ENCODE results near the gene SLC22A13. TPM values are rescaled to one million over a fixed set of nuclear protein-coding genes. Genes with fewer than 3 reads are reported as not detected.
"Not testable (repeated sequence)": the region's sequence is repeated elsewhere in the genome, so short reads cannot be mapped to it uniquely, and the experiment has no call there.

The SLC22A13 gene
- total RNA-seq, 1 donor from 2014 or later, result 0.95 TPM

DNA sequence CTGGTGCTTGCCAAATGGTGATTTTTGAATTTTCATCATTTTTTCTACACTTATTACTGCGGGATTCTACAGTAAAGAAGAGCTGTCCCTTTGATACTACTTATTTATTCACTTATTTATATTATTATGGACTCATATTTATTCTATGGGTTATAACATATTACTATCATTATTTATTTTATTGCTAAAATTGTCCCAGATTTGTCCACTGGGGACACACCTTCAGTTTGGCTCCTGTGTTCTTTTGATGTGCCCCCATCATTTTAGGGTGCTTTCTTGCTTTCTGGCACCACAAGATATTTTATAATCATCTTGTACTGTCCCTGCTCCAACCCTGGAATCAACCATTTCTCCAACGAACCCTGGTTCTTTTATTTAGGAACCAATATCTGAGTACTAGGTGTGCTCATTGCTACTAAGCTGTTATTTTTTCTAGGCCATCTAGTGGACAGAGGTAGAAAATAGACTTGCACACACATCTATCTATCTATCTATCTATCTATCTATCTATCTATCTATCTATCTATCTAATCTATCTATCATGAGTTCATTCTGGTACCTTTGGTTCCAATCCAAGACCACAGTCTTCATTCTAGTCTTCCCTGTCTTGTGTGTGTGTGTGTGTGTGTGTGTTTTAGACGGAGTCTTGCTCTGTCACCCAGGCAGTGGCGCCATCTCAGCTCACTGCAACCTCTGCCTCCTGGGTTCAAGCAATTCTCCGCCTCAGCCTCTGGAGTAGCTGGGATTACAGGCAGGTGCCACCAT is 32.5 kb downstream of the SLC22A13 start:
- no peak for DNase-seq (ENCODE audit: low spot score)

DNA sequence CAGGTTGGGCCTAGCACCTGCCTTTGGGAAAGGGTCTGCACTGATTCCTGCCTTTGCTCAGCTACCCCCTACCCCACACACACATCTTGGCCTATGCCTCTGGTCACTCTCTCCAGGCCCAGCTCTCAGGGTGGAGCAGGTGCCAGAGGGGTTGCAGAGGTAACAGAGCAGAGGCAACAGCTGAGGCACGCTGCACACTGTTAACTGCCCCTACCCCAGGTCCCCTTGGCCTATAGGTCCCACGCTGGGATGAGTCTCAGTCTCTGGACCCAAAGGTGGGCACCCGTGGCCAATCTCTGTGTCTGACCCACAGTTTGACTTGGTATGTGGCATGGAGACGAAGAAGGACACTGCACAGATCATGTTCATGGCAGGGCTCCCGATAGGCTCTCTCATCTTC is 41.3 kb downstream of the SLC22A13 start:
- no peak for DNase-seq (ENCODE audit: low spot score)

DNA sequence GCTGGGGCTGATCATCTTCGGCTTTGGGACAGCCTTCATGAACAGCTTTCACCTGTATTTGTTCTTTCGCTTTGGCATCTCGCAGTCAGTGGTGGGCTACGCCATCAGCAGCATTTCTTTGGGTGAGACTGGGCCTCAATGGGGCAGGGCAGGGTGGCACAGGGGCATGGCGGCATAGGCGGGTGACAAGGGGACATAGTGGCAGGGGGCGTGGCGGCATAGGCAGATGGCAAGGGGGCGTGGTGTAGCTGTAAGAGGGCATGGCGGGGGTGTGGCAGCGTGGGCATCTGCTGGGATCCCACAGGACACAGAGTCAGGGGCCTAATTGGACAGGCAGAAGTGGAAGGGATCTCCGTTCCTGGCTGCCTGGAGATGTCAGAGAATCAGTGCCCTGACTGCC is 42.0 kb downstream of the SLC22A13 start:
- no peak for DNase-seq (ENCODE audit: low spot score)

DNA sequence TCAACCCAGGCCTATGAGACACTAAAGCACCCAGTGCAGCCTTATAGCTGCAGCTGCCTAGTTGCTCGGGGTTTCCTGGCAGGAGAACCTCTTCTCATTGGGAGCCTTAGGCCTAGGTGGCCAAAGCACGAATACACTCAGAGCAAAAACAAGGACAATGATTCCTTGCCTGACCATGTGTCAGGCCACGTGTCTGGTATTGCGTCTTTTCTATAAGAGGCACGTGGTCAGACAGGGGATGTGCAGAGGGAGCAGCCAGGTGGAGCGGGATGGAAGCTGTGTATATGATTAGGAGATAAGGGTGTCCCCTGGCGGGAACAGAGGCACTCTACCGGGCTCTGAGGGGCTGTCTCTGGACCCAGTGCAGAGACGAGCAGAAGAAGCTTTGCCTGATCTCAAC is 42.8 kb downstream of the SLC22A13 start:
- no peak for DNase-seq (ENCODE audit: low spot score)

DNA sequence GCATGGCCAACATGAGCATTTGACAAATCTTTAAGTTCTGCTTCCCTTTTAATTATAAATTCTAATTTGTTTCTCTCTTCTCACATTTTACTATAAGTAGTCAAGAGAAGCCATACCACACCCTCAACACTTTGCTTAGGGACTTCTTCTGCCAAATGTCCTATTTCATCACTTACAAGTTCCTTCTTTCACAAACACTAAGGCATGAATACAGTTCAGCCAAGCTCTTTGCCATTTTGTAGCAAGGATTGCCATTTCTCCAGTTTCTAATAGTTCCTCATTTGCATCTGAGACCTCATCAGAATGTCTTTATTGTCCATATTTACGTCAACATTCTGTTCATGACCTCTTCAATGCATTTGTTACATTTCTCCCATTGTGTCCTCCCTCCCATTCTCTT is 45.9 kb downstream of the SLC22A13 start:
- DNase-seq (ENCODE audit: low spot score), result no peak

DNA sequence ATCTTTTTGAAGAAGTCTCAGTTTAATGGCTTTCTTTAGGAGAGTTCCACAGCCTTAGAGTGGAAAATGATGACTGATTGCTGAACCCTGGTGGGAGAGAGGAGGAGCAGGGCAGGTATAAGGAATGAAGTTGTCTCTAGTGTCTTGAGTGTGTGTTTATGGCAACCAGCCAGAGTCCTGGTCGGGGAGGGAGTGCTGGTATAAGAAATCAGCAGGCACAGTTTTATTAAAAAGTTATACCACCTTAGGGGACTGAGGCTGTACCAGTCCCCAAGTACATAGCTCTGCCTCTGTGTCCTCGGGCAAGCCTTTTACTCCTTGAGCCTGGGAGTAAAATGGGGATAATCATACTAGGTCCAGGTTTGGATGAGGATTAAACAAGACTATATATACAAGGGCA is 46.3 kb downstream of the SLC22A13 start:
- DNase-seq (ENCODE audit: low spot score), result no peak

DNA sequence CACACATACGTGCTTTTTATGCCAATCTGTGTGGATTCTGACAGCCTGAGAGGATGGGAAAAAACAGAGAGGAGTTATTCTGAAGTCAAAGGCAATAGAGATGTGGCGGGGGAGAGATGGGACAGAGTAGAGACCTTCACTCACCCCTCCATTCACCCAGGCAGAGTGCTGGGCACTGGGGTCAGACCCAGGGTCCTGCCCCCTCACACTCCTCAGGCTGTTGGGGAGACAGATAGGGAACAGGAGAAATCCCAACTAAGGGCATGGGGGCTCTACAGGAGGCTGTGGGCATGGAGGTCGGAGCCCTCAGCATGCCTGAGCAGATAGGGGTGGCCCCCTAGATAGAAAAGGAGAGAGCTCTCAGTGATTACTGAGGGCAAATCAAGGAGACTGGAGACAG is 46.7 kb downstream of the SLC22A13 start:
- DNase-seq (ENCODE audit: low spot score), result no peak

DNA sequence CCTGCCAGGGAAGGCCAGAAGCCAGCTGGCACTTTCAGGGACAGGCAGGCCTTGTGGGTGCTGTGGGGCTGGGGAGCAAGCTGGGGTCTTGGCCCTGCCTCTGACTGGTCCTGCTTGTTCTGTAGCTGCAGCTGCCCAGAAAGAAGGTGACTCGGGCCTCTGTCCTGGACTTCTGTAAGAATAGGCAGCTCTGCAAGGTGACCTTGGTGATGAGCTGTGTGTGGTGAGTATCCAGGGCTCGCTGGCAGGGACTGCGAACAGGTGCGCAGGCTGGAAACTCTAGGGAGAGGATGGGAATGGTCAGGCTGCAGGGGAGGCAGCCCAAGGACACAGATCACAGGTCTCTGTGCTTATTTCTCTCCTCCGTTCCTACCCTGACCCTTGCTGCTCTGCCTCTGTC is 47.7 kb downstream of the SLC22A13 start:
- no peak for DNase-seq (ENCODE audit: low spot score)

DNA sequence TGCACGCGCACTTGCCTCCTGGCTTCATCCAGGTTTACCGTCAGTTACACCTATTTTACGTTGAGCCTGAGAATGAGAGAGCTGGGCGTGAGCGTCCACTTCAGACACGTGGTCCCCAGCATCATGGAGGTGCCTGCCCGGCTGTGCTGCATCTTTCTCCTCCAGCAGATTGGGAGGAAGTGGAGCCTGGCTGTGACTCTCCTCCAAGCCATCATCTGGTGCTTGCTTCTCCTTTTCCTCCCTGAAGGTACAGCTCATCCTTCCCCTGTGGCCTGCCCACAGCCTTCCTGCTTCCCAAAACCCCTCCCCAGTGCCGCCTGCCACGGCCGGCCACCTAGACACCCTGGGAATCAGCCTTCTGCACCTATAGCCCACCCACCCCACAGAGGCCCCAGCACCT is 48.1 kb downstream of the SLC22A13 start:
- DNase-seq (ENCODE audit: low spot score), result no peak

DNA sequence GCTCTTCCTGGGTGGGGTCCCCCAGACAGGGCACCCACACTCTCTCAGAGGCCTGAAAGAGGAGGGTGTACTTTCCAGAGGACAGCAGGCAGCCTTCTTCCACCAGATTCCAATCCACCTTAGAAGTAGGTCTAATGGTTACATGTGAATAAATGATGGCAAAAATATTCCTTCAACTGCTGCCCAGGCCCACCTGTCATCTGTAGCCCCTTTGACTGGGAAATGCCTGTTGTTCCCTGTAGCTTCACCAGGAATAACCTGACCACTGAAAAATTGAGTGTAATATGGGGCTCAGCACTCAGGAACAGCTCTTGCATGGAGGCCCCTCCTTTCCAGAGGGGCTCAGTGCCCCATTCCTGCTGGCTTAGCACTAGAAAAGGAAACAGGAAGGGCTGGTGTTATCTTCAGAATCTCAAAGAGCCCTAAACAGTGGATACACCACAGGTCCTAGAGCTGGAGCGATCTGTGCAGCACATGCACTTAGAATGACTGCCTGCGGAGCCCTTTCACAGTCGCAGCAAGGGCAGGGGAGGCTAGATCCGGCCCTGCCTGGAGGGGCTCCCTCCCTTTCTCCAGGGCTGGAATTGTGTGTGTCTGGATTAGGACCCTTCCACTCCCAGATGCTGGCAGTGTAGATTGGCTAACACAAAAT is 48.6 kb downstream of the SLC22A13 start:
- DNase-seq (ENCODE audit: low spot score), result no peak

DNA sequence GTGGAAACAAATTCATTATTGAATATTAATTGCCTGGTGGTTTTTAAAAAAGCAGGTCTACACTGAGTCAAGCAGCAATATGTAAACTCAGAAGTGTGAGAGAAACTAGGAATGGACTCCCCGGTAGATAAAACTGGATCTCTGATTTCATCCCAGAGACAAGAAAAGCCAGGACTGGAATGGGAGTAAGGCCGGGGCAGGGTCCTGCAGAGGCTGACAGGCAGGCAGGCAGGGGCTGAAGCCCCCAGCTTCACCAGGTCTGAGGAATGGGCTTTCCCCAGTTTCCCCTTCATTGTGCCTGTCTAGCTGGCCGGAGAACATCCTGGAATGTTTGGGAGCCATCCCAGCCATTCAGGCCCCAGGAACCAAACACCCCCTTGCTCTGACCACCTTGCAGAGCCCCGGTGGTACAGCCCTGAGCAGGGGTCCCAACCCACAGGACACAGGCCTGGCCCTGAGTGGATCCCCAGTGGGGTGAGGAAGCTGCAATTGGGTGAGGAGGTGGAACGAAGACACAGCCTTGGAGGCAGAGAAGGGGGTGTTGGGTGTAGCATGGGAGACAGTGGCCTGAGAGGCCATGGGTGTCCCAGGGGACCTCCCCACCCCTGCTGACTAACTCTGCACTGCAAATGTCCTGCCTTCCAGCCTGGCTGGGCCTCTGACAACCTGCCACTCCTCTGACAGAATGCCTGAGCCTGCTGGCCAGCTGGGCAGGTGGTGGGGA is 49.3 kb downstream of the SLC22A13 start:
- DNase-seq (ENCODE audit: low spot score), result no peak

DNA sequence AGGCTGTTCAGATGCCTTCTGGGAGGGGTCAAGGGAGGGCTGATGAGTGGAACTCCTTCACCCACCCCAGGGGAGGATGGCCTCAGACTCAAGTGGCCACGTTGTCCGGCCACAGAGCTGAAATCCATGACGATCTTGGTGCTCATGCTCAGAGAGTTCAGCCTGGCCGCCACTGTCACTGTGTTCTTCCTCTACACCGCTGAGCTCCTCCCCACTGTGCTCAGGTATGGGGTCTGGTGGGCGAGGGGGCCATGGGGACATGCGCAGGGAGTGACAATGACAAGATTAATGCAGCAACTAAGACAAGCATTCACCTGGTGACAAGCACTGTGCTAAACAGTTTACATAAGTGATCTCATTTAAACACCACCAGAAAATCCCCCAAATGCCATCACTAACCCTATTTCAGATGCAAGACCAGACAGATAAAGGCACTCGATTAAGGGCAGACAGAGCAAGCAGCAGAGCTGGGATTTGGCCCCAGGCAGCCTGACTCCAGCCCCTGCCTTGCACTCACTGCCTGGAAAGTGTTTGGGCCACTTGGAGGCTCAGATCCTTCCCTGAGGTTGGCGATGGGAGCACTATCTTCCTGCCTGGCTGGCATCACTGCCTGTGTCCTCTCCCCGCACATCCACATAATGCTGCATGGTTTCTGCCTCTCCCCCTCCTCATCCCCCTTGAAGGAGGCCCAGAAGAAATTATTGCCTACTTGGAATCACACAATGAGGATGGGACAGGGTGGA is 50.0 kb downstream of the SLC22A13 start:
- DNase-seq (ENCODE audit: low spot score), result no peak

DNA sequence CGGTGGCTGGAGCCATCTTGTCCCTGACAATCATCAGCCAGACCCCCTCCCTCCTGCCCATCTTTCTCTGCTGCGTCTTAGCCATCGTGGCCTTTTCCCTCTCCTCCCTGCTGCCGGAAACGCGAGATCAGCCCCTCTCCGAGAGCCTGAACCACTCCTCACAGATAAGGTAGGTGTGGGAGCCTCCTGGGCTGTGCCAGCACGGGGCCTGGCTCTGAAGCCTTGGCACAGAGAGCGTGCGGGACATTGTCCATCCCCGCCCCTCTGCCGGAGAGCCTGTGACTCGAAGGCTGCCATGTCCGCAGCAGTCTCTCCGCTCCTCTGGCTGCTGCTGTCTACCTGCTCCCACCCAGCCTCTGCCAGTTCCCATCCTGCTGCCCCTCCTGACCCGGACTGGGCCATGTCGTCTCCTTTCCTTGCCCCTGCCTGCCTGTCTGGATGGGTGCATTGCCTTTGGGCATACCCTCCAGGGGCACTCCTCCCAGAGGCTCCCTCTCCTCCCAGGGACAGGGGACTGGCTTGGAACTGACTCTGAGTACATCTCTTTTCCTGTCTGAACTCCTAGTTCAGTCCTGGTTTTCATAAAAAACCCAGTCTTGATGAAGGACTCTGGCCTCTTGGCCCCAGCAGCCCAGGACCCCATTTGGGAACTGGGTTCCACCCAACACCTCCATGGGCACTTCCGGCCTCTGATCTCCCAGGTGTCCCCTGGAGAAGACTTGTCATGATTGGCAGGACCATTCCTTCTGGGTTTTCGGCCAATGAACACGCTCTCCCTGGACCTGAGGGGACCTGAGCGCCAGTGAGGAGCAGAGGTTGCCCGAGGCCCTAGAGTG is 51.0 kb downstream of the SLC22A13 start:
- no peak for DNase-seq (ENCODE audit: low spot score)

DNA sequence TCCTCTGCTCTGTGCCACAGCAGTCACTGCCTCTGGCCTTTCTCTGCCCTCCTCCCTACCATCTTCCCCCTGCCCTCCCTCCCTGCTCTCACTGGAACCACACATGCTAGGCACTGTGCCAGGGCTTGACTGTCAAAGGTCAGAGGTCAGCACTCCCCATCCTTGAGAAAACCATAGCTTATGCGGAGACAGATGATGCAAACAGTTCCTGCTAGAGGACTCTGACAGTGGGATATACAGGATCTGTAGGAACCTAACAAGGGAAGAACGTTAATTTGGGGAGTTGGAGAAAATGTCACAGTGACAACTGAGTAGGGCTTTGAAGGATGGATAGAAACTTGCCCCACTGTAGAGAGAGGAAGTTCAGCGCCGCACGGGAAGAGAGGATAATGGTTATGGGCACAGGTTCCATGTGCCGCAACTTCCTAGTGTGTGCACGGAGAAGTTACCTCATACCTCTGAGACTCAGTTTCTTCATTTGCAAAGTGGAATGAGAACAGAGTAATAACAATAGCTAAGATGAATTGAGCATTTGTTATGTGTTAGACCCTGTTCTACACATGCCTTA is 51.7 kb downstream of the SLC22A13 start:
- no peak for DNase-seq (ENCODE audit: low spot score)

DNA sequence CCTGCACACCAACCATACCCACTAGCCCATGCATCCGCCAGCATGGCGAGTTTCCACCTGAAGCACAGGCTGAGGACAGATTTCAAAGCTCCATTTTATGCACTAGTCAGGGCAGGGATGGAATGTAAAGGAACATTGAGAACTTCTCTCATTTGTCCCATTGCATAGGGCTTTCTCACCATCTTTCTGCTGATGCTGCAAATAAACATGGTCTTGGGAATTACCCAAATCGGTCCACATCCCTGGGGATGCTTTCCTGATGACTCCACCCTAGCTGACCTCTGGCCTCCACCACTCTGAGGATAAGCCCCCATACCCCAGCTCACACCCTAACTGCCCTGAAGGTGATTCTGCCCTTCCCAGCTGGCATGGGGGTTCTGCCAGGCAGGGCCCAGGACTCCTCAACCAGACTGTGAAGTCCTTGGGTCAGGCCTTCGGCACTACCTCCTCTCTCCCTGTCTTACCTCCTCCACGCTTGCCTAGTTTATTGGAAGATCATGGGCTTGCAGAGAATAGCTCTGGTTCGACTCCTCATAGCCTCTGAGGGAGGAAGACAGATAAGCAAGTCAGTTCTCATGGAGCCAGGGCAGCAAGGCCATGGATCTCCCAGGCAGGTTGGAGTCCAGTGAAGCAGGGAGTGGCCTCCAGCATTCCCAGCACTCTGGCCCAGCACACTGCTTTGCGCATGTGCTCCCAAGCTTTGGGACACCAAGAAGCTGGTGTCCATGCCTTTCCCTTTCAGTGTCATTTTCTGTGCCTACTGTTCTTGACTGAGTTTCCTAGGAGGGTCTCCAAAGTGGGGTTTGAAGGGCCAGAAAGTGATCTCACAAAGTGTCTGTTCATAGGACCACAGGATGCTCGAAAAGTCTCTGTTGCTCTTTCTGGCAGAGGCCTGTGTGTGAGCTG is 53.4 kb downstream of the SLC22A13 start:
- no peak for DNase-seq (ENCODE audit: low spot score)

DNA sequence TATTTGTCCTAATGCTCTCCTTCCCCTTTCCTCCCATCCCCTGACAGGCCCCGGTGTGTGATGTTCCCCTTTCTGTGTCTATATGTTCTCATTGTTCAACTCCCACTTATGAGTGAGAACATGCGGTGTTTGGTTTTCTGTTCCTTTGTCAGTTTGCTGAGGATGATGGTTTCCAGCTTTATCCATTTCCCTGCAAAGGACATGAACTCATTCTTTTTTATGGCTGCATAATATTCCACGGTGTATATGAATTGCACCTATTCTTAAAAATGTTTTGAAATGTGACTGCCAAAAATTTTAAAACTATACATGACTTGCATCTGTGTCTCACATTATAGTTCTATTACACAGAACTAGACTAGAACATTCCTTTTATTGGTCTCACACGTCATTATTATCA is 55.0 kb downstream of the SLC22A13 start:
- not testable (repeated sequence) for DNase-seq (ENCODE audit: low spot score)

DNA sequence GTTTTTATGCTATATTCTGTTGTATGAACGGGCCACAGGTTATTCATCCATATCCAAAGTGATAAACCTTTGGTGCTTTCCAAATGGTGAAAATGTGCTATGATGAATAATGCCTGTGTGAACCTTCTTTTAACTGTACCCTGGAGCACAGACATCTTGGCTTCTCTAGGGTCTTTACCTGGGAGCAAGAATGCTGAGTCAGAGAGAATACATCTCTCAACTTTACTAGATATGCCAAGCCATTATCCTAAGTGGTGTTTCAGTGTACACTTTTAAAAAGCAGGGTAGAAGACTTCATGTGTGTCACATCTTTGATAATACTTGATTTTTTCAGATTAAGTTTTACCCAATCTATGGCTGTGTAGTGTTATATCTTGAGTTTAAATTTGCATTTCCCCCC is 57.4 kb downstream of the SLC22A13 start:
- DNase-seq (ENCODE audit: low spot score), result no peak

DNA sequence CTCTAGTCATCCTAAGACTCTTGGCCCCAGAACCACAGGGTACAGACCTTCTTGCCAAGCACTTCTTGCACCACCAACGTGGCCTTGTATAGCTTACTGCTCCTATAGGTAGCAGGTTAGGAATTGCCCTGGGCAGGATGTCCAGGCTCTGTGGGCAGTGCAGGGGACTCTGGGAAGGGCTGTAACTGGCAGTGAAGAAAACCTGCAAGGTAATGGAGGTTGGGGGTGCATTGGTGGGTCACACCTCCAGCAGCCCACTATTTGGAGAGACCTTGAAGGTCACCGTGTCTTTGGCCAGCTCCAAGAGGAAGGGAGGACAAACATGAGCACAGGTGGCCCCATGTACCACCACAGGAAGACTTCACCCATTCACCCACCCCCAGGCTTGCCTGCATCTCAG is 59.6 kb downstream of the SLC22A13 start:
- DNase-seq (ENCODE audit: low spot score), result no peak

DNA sequence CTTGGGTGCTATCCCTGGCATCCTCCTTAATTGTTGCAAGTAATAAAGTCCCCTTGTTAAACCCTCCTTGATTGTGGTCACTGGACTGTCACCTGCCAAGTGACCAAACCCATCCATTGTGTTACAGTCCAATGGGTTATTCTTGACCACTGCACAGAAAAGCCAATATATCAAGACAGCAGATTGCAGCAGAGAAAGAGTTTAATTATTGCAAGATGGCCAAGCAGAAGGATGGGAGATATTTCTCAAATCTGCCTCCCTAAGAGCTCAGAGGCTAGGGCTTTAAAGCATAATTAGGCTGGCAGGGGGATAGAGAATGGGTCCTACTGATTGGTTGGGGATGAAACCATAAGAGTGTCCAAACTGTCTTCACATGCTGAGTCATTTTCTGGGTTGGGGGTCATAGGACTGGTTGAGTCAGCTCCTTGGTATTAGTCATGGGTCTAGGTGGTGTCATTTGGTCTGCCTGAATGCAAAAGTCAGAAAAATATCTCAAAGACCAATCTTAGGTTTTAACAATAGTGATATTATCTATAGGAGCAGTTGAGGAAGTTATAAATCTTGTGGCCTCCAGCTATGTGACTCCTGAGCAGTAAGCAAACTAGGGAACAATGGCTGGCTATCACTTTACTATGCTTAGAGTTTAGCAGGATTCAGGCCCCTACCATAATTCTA is 61.9 kb downstream of the SLC22A13 start:
- no peak for DNase-seq (ENCODE audit: low spot score)
